H1 (cell line): ENCODE data around the gene VIT. TPM values are rescaled to one million over a fixed set of nuclear protein-coding genes. Genes with fewer than 3 reads are reported as not detected.
A peak's percentile ranks its signal among the peaks of the same experiment; 100 is the strongest.
"Not testable (repeated sequence)": the region's sequence is repeated elsewhere in the genome, so short reads cannot be mapped to it uniquely, and the experiment has no call there.

ENCODE experiments used
- CTCF ChIA-PET: fragments of 300-600 bp; sonication (Branson Sonifier 250); formaldehyde crosslinking; loops from one replicate; lab custom pipeline; 2021; ENCODE audit not compliant: partially characterized antibody; lab: Charles Lee
- POLR2A ChIA-PET: fragments of 300-600 bp; sonication (Branson Sonifier 250); formaldehyde crosslinking; loops from one replicate; lab custom pipeline; 2021; ENCODE audit warnings: inconsistent platforms; ENCODE audit not compliant: partially characterized antibody; lab: Charles Lee
- DNase-seq, 2 experiments: peaks; one replicate each; pipeline versions ENCODE4 v3.0.0 to v3.0.0-alpha.2; 2010 to 2022; ENCODE audit warnings: low spot score in 2 of 2, low read depth in 1 of 2, mixed read lengths in 1 of 2
- FAIRE-seq: peaks from 2 replicates; lab custom pipeline; 2011; peaks lifted over from hg19 to GRCh38; lab: Jason Lieb, UNC
- H2AFZ ChIP-seq: 2 replicates; pipeline ENCODE4 v1.8.1; 2012; ENCODE audit warnings: low read length, inconsistent platforms
- H2AK5ac ChIP-seq: 2 replicates; pipeline ENCODE4 v1.6.1; 2013; ENCODE audit warnings: low read depth, low read length
- H2BK120ac ChIP-seq: replicated peaks from 2 replicates; pipeline ENCODE3; 2013; ENCODE audit warnings: low read depth, low read length, inconsistent platforms
- H2BK12ac ChIP-seq: 2 replicates; pipeline ENCODE4 v1.6.1; 2013; ENCODE audit warnings: low read depth, low read length
- H2BK15ac ChIP-seq: 2 replicates; pipeline ENCODE4 v1.6.1; 2013; ENCODE audit warnings: low read length
- H2BK20ac ChIP-seq: 2 replicates; pipeline ENCODE4 v1.6.1; 2013; ENCODE audit warnings: low read length
- H2BK5ac ChIP-seq: 2 replicates; pipeline ENCODE4 v1.6.1; 2013; ENCODE audit warnings: low read depth, low read length
- H3K14ac ChIP-seq: 2 replicates; pipeline ENCODE4 v1.6.1; 2013; ENCODE audit warnings: inconsistent platforms; ENCODE audit not compliant: insufficient read length
- H3K18ac ChIP-seq: 2 replicates; pipeline ENCODE4 v1.6.1; 2013; ENCODE audit warnings: low read length; ENCODE audit errors: extremely low read depth
- H3K23ac ChIP-seq: 2 replicates; pipeline ENCODE4 v1.6.1; 2013; ENCODE audit warnings: inconsistent platforms; ENCODE audit not compliant: insufficient read length
- H3K23me2 ChIP-seq: 2 replicates; pipeline ENCODE4 v1.6.1; 2013; ENCODE audit warnings: low read depth, low read length
- H3K27ac ChIP-seq: 2 replicates; pipeline ENCODE4 v1.6.1; 2011; ENCODE audit warnings: low read depth, low read length, inconsistent platforms
- H3K27me3 ChIP-seq, 4 experiments: replicated peaks in 1 of 4; 1 replicate in 1 of 4; 2 replicates in 3 of 4; pipeline versions ENCODE4 v1.6.1 to v1.8.1; 2011 to 2013; ENCODE audit warnings: low read length in 3 of 4, mild to moderate bottlenecking in 3 of 4, inconsistent platforms in 2 of 4, mixed read lengths in 2 of 4, moderate library complexity in 1 of 4; ENCODE audit not compliant: control insufficient read depth in 3 of 4, insufficient read depth in 3 of 4; ENCODE audit errors: extremely low read depth in 1 of 4
- H3K36me3 ChIP-seq, 4 experiments: 2 replicates each; pipeline versions ENCODE4 v1.6.1 to v1.8.1; 2011 to 2013; ENCODE audit warnings: mild to moderate bottlenecking in 4 of 4, low read length in 3 of 4, moderate library complexity in 2 of 4, control low read depth in 1 of 4, inconsistent platforms in 1 of 4; ENCODE audit not compliant: insufficient read depth in 4 of 4, control insufficient read depth in 2 of 4
- H3K4ac ChIP-seq: replicated peaks from 2 replicates; pipeline ENCODE3; 2013; ENCODE audit warnings: low read length, low read depth, mixed read lengths, inconsistent platforms; ENCODE audit not compliant: insufficient read length
- H3K4me1 ChIP-seq, 4 experiments: replicated peaks in 1 of 4; 1 replicate in 1 of 4; 2 replicates in 3 of 4; pipeline versions ENCODE4 v1.6.1 to v1.8.1; 2011 to 2013; ENCODE audit warnings: low read length in 3 of 4, inconsistent platforms in 2 of 4, mixed read lengths in 1 of 4; ENCODE audit not compliant: insufficient read depth in 4 of 4, control insufficient read depth in 3 of 4
- H3K4me2 ChIP-seq, 2 experiments: 2 replicates each; pipeline versions ENCODE4 v1.6.1 to v1.8.1; 2011 to 2013; ENCODE audit warnings: low read depth in 2 of 2, low read length in 2 of 2, control low read depth in 1 of 2, inconsistent platforms in 1 of 2, mild to moderate bottlenecking in 1 of 2; ENCODE audit not compliant: insufficient read depth in 1 of 2
- H3K4me3 ChIP-seq, 4 experiments: fragments of 200-600, 300-600 bp in 1 of 4; sonication (generic), shearing (Covaris generic), sonication (Bioruptor Twin) in 1 of 4; 2 replicates each; pipeline versions ENCODE4 v1.5.1 to v1.8.1; 2011 to 2016; ENCODE audit warnings: low read length in 4 of 4, low read depth in 3 of 4, control low read depth in 2 of 4, inconsistent platforms in 2 of 4, mild to moderate bottlenecking in 2 of 4, mixed read lengths in 1 of 4, moderate library complexity in 1 of 4; ENCODE audit not compliant: insufficient read depth in 2 of 4; ENCODE audit errors: extremely low read depth in 1 of 4
- H3K56ac ChIP-seq: replicated peaks from 2 replicates; pipeline ENCODE3; 2013; ENCODE audit warnings: low read depth, mild to moderate bottlenecking, mixed read lengths, low read length, inconsistent platforms; ENCODE audit not compliant: insufficient read length
- H3K79me1 ChIP-seq: 2 replicates; pipeline ENCODE4 v1.6.1; 2013; ENCODE audit warnings: low read depth, low read length, control low read depth
- H3K79me2 ChIP-seq, 2 experiments: 2 replicates each; pipeline versions ENCODE4 v1.6.1 to v1.8.1; 2012 to 2013; ENCODE audit warnings: low read length in 2 of 2, mild to moderate bottlenecking in 2 of 2, inconsistent platforms in 1 of 2; ENCODE audit not compliant: insufficient read depth in 2 of 2, control insufficient read depth in 1 of 2
- H3K9ac ChIP-seq, 4 experiments: replicated peaks in 1 of 4; 1 replicate in 1 of 4; 2 replicates in 3 of 4; pipeline versions ENCODE4 v1.6.1 to v1.8.1; 2011 to 2013; ENCODE audit warnings: low read depth in 3 of 4, low read length in 3 of 4, control low read depth in 2 of 4, mild to moderate bottlenecking in 2 of 4, moderate library complexity in 2 of 4, inconsistent platforms in 1 of 4; ENCODE audit errors: extremely low read depth in 1 of 4
- H3K9me3 ChIP-seq, 2 experiments: 2 replicates each; pipeline versions ENCODE4 v1.6.1 to v1.8.1; 2012 to 2013; ENCODE audit warnings: mild to moderate bottlenecking in 2 of 2, moderate library complexity in 2 of 2, control low read depth in 1 of 2, inconsistent platforms in 1 of 2, low read depth in 1 of 2, low read length in 1 of 2, mixed read lengths in 1 of 2; ENCODE audit not compliant: insufficient read depth in 2 of 2
- H4K20me1 ChIP-seq, 2 experiments: replicated peaks in 1 of 2; 2 replicates each; pipeline versions ENCODE3 to v1.8.1; 2011 to 2013; ENCODE audit warnings: inconsistent platforms in 2 of 2, low read length in 2 of 2, mild to moderate bottlenecking in 1 of 2; ENCODE audit not compliant: insufficient read depth in 2 of 2, control insufficient read depth in 1 of 2
- H4K5ac ChIP-seq: 2 replicates; pipeline ENCODE4 v1.6.1; 2013; ENCODE audit warnings: low read length, low read depth, mixed read lengths, inconsistent platforms; ENCODE audit not compliant: insufficient read length
- H4K8ac ChIP-seq: 2 replicates; pipeline ENCODE4 v1.8.0; 2013; ENCODE audit warnings: mild to moderate bottlenecking, moderate library complexity, low read length, inconsistent platforms; ENCODE audit not compliant: insufficient read depth; ENCODE audit errors: extremely low read depth
- H4K91ac ChIP-seq: replicated peaks from 2 replicates; pipeline ENCODE3; 2013; ENCODE audit warnings: low read length, mixed read lengths, inconsistent platforms; ENCODE audit not compliant: insufficient read length
- KDM1A ChIP-seq: fragments of 200-600, 300-600 bp; sonication (generic); IDR thresholded peaks from 2 replicates; pipeline ENCODE4 v1.7.1; 2016; ENCODE audit warnings: mild to moderate bottlenecking, low read length, borderline replicate concordance
- WGBS, 2 experiments: shearing (Covaris generic) in 1 of 2; methylation state at CpG; one replicate each; pipeline versions ENCODE4 v1.1.6 to v1.1.7; 2013 to 2015; ENCODE audit warnings: low lambda C conversion rate in 2 of 2, mixed read lengths in 2 of 2, inconsistent platforms in 1 of 2, low coverage in 1 of 2, missing lambda C conversion rate in 1 of 2; ENCODE audit not compliant: insufficient replicate concordance in 2 of 2, insufficient coverage in 1 of 2, insufficient read length in 1 of 2; ENCODE audit errors: extremely low coverage in 1 of 2, missing lambda C conversion rate in 1 of 2; 5-methylcytosine and 5-hydroxymethylcytosine counted together
- polyA plus RNA-seq, 7 experiments: library from polyadenylated mRNA; depleted of rRNA in 3 of 7; stranded (reverse) in 5 of 7; unstranded in 2 of 7; fragments of >200 nt in 5 of 7; fragments of 200-250 nt in 2 of 7; gene quantifications; 1 replicate in 5 of 7; 2 replicates in 1 of 7; 4 replicates in 1 of 7; pipeline versions ENCODE4 v1.2.1 to v1.2.3, GENCODE V29; 2011 to 2013; ENCODE audit warnings: missing spikeins in 2 of 7, mixed read lengths in 2 of 7
- total RNA-seq: library from RNA; stranded (reverse); fragmentation: NEBNext Ultra II Directional; extraction: Animal tissue kit (Norgen Biotek cat#: 25700); gene quantifications from 2 replicates; pipeline ENCODE4 v1.2.1, GENCODE V29; 2021

VIT gene
- total and polyA plus RNA-seq, 2 of the 8 experiments (the other 6 are each of a cell fraction or from before 2014, with no cell fraction given), result 0.03 TPM; not detected in 1

- H4K5ac ChIP-seq, H3K14ac ChIP-seq, H2BK20ac ChIP-seq, H3K79me1 ChIP-seq, H3K9me3 ChIP-seq, H2BK15ac ChIP-seq, H3K9ac ChIP-seq, H3K4me1 ChIP-seq, H3K4ac ChIP-seq, H2AFZ ChIP-seq, H4K91ac ChIP-seq, H3K23ac ChIP-seq, H4K8ac ChIP-seq, H4K20me1 ChIP-seq, H2AK5ac ChIP-seq, DNase-seq, H3K79me2 ChIP-seq, H3K56ac ChIP-seq, FAIRE-seq, H3K27ac ChIP-seq: not testable (repeated sequence)
- H2BK12ac ChIP-seq, result 0 out of 2 replicates have a peak overlapping the region, but pooled peaks have one; percentile 39
- WGBS, 2 experiments, result 89% methylated on average over 2 of the region's 2 CpGs; no CpG with 5 or more reads in 1 of the 2 experiments
- peak overlapping the region in 2 of 4 experiments; percentile 17 to 19; a peak in 2 of 8 replicates for H3K4me3 ChIP-seq
- POLR2A ChIA-PET, result interaction anchor here (0.6 kb wide), 1 partner anchor 31 kb away, joined by 3 read pairs; no protein-coding TSS in a partner anchor
- H3K18ac ChIP-seq, result peak overlapping the region; percentile 90; the same call in 1 of the 2 replicates
- CTCF ChIA-PET, result interaction anchor here (1.3 to 1.4 kb wide), 3 partner anchors 10 to 179 kb away, joined by 3 to 5 read pairs (median 4); no protein-coding TSS in a partner anchor
- H2BK5ac ChIP-seq, result peak overlapping the region; percentile 83; the same call in 1 of the 2 replicates
- peak overlapping the region; percentile 55 to 77; a peak in 3 of 4 replicates for H3K4me2 ChIP-seq
- TF ChIP-seq KDM1A, result 0 out of 2 replicates have a peak, but pooled peaks have one; percentile 9
- TF ChIP-seq, all 59 proteins: peak for 1; not testable (repeated sequence) for 58
- H3K23me2 ChIP-seq, H3K36me3 ChIP-seq, H3K27me3 ChIP-seq, H2BK120ac ChIP-seq: not testable (repeated sequence)
Measured at GRCh38 chr2:36824683-36825082, 128.2 kb downstream of the VIT start.
